WERI-Rb-1 (cell line): Measurements from ENCODE around the gene TDG.
A peak's percentile ranks its signal among the peaks of the same experiment; 100 is the strongest.

Source experiments
- DNase-seq: peaks from one replicate; pipeline ENCODE4 v3.0.0-alpha.2; 2020
- H3K27ac ChIP-seq: fragments of 250-450 bp; sonication (Bioruptor Pico); 2 replicates; pipeline ENCODE4 v1.5.1; 2020; ENCODE audit warnings: mild to moderate bottlenecking, moderate library complexity
- H3K27me3 ChIP-seq: fragments of 250-450 bp; sonication (Bioruptor Pico); 2 replicates; pipeline ENCODE4 v1.5.1; 2021; ENCODE audit warnings: mild to moderate bottlenecking, low read depth, moderate library complexity; ENCODE audit not compliant: insufficient read depth, severe bottlenecking
- H3K36me3 ChIP-seq: fragments of 250-450 bp; sonication (Bioruptor Pico); 2 replicates; pipeline ENCODE4 v1.5.1; 2020; ENCODE audit warnings: mild to moderate bottlenecking, moderate library complexity
- H3K4me3 ChIP-seq: 2 replicates; pipeline ENCODE4 v1.5.1; 2011; ENCODE audit warnings: low read depth, mild to moderate bottlenecking, control low read depth, low read length
- H3K9me3 ChIP-seq: fragments of 250-450 bp; sonication (Bioruptor Pico); 2 replicates; pipeline ENCODE4 v1.5.1; 2021; ENCODE audit warnings: mild to moderate bottlenecking, moderate library complexity; ENCODE audit not compliant: severe bottlenecking
- TF ChIP-seq, protein P1 (sequence below): IDR thresholded peaks from 2 replicates; pipeline ENCODE4 v1.5.1; 2011; ENCODE audit warnings: low read depth, mild to moderate bottlenecking, control low read depth, inconsistent platforms, low read length

Gene TDG

DNA sequence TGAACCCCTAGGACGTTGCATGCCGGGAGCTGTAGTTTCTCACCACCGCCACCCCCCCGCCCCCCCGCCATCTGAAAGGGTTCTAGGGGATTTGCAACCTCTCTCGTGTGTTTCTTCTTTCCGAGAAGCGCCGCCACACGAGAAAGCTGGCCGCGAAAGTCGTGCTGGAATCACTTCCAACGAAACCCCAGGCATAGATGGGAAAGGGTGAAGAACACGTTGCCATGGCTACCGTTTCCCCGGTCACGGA, 36.0 kb upstream of the TDG start:
- TF ChIP-seq, protein P1, sequence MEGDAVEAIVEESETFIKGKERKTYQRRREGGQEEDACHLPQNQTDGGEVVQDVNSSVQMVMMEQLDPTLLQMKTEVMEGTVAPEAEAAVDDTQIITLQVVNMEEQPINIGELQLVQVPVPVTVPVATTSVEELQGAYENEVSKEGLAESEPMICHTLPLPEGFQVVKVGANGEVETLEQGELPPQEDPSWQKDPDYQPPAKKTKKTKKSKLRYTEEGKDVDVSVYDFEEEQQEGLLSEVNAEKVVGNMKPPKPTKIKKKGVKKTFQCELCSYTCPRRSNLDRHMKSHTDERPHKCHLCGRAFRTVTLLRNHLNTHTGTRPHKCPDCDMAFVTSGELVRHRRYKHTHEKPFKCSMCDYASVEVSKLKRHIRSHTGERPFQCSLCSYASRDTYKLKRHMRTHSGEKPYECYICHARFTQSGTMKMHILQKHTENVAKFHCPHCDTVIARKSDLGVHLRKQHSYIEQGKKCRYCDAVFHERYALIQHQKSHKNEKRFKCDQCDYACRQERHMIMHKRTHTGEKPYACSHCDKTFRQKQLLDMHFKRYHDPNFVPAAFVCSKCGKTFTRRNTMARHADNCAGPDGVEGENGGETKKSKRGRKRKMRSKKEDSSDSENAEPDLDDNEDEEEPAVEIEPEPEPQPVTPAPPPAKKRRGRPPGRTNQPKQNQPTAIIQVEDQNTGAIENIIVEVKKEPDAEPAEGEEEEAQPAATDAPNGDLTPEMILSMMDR = no peak
- H3K27ac ChIP-seq = peak overlapping the region; percentile 92
- peak overlapping the region; percentile 99 for H3K4me3 ChIP-seq
- H3K27me3 ChIP-seq = no peaks in the 10 kb centered on the region
- peaks cover 41% of the 10 kb centered on the region for H3K36me3 ChIP-seq
- no peak for DNase-seq
- no peaks in the 10 kb centered on the region for H3K9me3 ChIP-seq

DNA sequence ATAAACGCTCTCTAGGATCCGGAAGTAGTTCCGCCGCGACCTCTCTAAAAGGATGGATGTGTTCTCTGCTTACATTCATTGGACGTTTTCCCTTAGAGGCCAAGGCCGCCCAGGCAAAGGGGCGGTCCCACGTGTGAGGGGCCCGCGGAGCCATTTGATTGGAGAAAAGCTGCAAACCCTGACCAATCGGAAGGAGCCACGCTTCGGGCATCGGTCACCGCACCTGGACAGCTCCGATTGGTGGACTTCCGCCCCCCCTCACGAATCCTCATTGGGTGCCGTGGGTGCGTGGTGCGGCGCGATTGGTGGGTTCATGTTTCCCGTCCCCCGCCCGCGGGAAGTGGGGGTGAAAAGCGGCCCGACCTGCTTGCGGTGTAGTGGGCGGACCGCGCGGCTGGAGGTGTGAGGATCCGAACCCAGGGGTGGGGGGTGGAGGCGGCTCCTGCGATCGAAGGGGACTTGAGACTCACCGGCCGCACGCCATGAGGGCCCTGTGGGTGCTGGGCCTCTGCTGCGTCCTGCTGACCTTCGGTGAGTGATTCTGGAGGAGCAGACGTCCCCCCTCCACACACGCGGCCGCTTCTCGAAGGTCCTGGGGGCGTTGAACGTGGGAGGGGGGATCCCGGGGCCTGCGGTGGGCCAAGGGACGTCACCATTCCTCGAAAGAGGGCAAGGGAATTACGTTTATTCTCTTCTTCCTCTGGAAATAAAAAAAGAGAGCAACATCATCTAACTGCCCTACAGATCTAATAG, 35.5 kb upstream of the TDG start, which contains the start of gene HSP90B1:
HSP90B1 (plus strand) TSS at position 377 of the 753 bp plus-strand sequence; CDS start at position 483, 106 bp downstream.
- DNase-seq = peak; percentile 100
- Histone ChIP-seq H3K36me3 (peaks cover 46% of the 10 kb centered on the region), H3K9me3 (no peaks in the 10 kb centered on the region), H3K27me3 (no peaks in the 10 kb centered on the region), H3K4me3 (peak within 1 kb of the TSS; percentile 99), H3K27ac (peak within 1 kb of the TSS; percentile 92)
- TF ChIP-seq, protein P1 = no peak

DNA sequence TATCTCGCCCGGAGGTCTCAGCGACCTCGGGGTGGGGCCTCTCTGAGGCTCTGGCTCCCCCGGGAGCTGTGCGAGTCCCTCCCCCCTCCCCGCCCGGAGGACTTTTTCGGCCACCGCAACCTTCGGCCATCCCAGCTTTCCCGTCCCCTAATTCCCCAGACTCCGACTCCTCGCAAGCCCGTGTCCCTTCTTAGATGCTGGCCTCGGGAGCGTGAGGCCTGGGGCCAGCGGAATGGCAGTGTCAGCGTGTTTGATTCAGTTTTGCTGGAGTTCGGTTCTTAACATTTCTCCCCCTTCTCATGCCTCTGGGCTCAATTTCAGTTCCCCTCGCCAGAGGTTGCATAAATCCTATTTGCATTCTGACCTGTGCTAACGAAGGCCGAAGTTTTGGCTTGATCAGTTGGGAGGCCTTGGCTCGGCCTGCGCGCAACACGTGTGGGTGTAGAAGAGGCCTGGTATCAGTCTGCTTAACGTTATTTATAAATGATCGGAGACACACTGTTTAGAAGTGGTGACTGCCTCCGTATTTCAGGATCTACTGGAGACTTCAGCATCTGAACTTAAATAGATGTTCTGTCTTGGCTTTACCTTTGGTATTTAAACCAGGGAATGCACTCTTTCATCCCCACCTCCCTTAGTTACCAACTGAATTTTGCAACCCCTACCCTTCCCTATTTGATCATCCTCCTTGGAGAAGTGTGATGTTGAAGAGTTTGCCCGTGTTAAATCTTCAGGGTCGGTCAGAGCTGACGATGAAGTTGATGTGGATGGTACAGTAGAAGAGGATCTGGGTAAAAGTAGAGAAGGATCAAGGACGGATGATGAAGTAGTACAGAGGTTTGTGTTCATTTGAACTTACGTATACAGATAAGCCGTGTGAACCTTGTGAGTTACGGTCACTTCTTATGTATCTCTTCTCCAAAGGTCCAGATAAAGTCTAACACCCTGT, 34.6 kb upstream of the TDG start:
- H3K9me3 ChIP-seq = no peaks in the 10 kb centered on the region
- no peaks in the 10 kb centered on the region for H3K27me3 ChIP-seq
- H3K36me3 ChIP-seq = peaks cover 54% of the 10 kb centered on the region
- TF ChIP-seq, protein P1 = no peak
- DNase-seq = peak; percentile 16
- H3K27ac ChIP-seq = peak overlapping the region; percentile 87
- peak overlapping the region; percentile 99 for H3K4me3 ChIP-seq

DNA sequence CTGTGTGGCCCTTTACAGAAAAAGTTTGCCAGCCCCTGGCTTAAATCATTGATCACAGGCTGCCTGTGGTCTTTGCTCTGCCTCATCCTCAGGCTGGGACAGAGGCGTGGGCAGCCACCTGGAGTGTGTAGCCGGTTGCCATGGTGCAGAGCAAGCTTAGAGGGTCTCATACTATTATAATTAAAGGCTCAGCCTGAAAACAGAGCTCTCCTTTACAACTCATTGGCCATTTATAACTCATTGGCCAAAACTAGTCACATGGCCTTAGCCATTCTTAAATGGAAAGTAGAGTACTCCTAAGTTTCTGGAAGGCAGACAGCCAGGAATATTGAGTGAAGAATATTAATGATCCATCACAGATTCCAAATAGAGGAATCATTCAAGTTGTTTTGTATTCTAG, 32.4 kb upstream of the TDG start:
- Histone ChIP-seq H3K36me3 (peaks cover 76% of the 10 kb centered on the region), H3K27ac (no peak overlapping the region), H3K9me3 (no peaks in the 10 kb centered on the region), H3K27me3 (no peaks in the 10 kb centered on the region), H3K4me3 (no peak overlapping the region)
- TF ChIP-seq, protein P1 = no peak
- DNase-seq = no peak

DNA sequence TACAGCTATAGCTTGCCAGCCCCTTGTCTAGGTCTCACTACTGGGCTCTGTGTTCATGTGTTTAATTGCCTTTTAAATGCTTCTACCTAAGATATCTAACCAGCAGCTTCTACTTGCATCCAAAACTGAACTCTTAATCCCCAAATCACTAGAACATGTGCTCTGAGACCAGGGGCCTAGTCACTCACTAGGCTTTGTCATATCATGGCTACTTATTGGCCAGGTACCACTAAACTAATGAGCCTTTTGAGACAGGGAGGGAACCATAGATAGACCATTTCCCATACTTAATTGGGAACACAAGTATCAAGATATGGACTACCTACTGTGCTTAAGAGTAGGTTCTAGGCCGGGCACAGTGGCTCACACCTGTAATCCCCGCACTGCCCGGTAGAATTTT, 29.0 kb upstream of the TDG start:
- DNase-seq = no peak
- H3K9me3 ChIP-seq = no peaks in the 10 kb centered on the region
- TF ChIP-seq, protein P1 = no peak
- H3K4me3 ChIP-seq = no peak overlapping the region
- H3K36me3 ChIP-seq = peaks cover 100% of the 10 kb centered on the region
- H3K27ac ChIP-seq = no peak overlapping the region
- H3K27me3 ChIP-seq = no peaks in the 10 kb centered on the region
